CD14-positive monocyte (primary cell): ENCODE measurements around the gene OXCT1. TPM values are rescaled to one million over a fixed set of nuclear protein-coding genes. Genes with fewer than 3 reads are reported as not detected.

ENCODE experiments used
- DNase-seq, 3 donors: peaks; one replicate each; pipeline ENCODE4 v3.0.0-alpha.2; 2011 to 2022
- H2AFZ ChIP-seq: 2 replicates; pipeline ENCODE4 v1.6.0; 2012; ENCODE audit warnings: mild to moderate bottlenecking, low read depth, low read length, inconsistent platforms; ENCODE audit not compliant: insufficient read depth, poor library complexity, severe bottlenecking
- H3K27ac ChIP-seq, 2 donors: 1 replicate in 1 of 2; 2 replicates in 1 of 2; pipeline ENCODE4 v1.5.1; 2012 to 2013; ENCODE audit warnings: low read length in 2 of 2, control low read depth in 1 of 2, inconsistent platforms in 1 of 2, low read depth in 1 of 2, mild to moderate bottlenecking in 1 of 2
- H3K27me3 ChIP-seq, 2 donors: one replicate each; pipeline versions ENCODE4 v1.6.0 to v1.6.1; 2011 to 2013; ENCODE audit warnings: low read length in 2 of 2; ENCODE audit not compliant: control insufficient read depth in 2 of 2, insufficient read depth in 2 of 2
- H3K36me3 ChIP-seq, 2 donors: replicated peaks in 1 of 2; 1 replicate in 1 of 2; 2 replicates in 1 of 2; pipeline versions ENCODE4 v1.5.1 to v1.6.1; 2012 to 2013; ENCODE audit warnings: low read length in 2 of 2, control low read depth in 1 of 2, inconsistent platforms in 1 of 2, mild to moderate bottlenecking in 1 of 2; ENCODE audit not compliant: insufficient read depth in 2 of 2, control insufficient read depth in 1 of 2
- H3K4me1 ChIP-seq, 2 donors: 1 replicate in 1 of 2; 2 replicates in 1 of 2; pipeline versions ENCODE4 v1.5.1 to v1.6.1; 2012 to 2013; ENCODE audit warnings: low read length in 2 of 2, control low read depth in 1 of 2, inconsistent platforms in 1 of 2, mild to moderate bottlenecking in 1 of 2, moderate library complexity in 1 of 2; ENCODE audit not compliant: insufficient read depth in 2 of 2, control insufficient read depth in 1 of 2
- H3K4me2 ChIP-seq: replicated peaks from 2 replicates; pipeline ENCODE3; 2012; ENCODE audit warnings: low read length, moderate library complexity, mild to moderate bottlenecking; ENCODE audit not compliant: poor library complexity, severe bottlenecking; ENCODE audit errors: extremely low read depth
- H3K4me3 ChIP-seq, 3 experiments: fragments of 200-600 bp in 1 of 3; sonication (generic) in 1 of 3; replicated peaks in 1 of 3; 1 replicate in 2 of 3; 2 replicates in 1 of 3; pipeline ENCODE4 v1.5.1; 2011 to 2013; ENCODE audit warnings: low read length in 3 of 3, mild to moderate bottlenecking in 3 of 3, control low read depth in 2 of 3, low read depth in 2 of 3, inconsistent platforms in 1 of 3, moderate library complexity in 1 of 3
- H3K79me2 ChIP-seq: 2 replicates; pipeline ENCODE4 v1.6.0; 2012; ENCODE audit warnings: mild to moderate bottlenecking, control low read depth, inconsistent platforms, low read length, moderate library complexity; ENCODE audit not compliant: insufficient read depth
- H3K9ac ChIP-seq: 2 replicates; pipeline ENCODE4 v1.6.0; 2017; ENCODE audit warnings: low read length, mild to moderate bottlenecking; ENCODE audit not compliant: insufficient read depth, poor library complexity, severe bottlenecking
- H3K9me3 ChIP-seq, 2 donors: replicated peaks in 1 of 2; 1 replicate in 1 of 2; 2 replicates in 1 of 2; pipeline versions ENCODE4 v1.5.1 to v1.6.1; 2012 to 2013; ENCODE audit warnings: low read length in 2 of 2, control low read depth in 1 of 2; ENCODE audit not compliant: control insufficient read depth in 1 of 2, insufficient read depth in 1 of 2
- H4K20me1 ChIP-seq: 2 replicates; pipeline ENCODE4 v1.6.0; 2012; ENCODE audit warnings: mild to moderate bottlenecking, low read length, control low read depth, moderate library complexity; ENCODE audit not compliant: insufficient read depth
- H3K27ac Mint-ChIP-seq, 7 donors: one replicate each; pipeline ENCODE4 v1.8.0; 2020; ENCODE audit warnings: mild to moderate bottlenecking in 7 of 7, mixed read lengths in 7 of 7, moderate library complexity in 6 of 7, inconsistent platforms in 2 of 7
- H3K27me3 Mint-ChIP-seq, 3 donors: one replicate each; pipeline ENCODE4 v1.8.0; 2021 to 2022; ENCODE audit warnings: low read depth in 3 of 3, mild to moderate bottlenecking in 3 of 3, mixed read lengths in 3 of 3, moderate library complexity in 3 of 3, inconsistent platforms in 1 of 3
- H3K36me3 Mint-ChIP-seq, 2 donors: one replicate each; pipeline ENCODE4 v1.8.0; 2020; ENCODE audit warnings: mixed read lengths in 2 of 2, inconsistent platforms in 1 of 2, mild to moderate bottlenecking in 1 of 2
- H3K4me1 Mint-ChIP-seq: one replicate; pipeline ENCODE4 v1.8.0; 2020; ENCODE audit warnings: mild to moderate bottlenecking, mixed read lengths
- H3K4me3 Mint-ChIP-seq, 2 donors: one replicate each; pipeline ENCODE4 v1.8.0; 2020; ENCODE audit warnings: mild to moderate bottlenecking in 2 of 2, mixed read lengths in 2 of 2, moderate library complexity in 1 of 2
- H3K9me3 Mint-ChIP-seq, 7 donors: one replicate each; pipeline ENCODE4 v1.8.0; 2020 to 2022; ENCODE audit warnings: mixed read lengths in 7 of 7, mild to moderate bottlenecking in 6 of 7, moderate library complexity in 6 of 7, inconsistent platforms in 2 of 7
- intact Hi-C, 2 donors: fragments of 100-400 bp; cut with micrococcal nuclease; formaldehyde crosslinking; loops; one replicate each; pipeline versions ENCODE4 v1.15.0 to v1.15.1; 2023
- polyA plus RNA-seq, 3 donors: library from polyadenylated mRNA; depleted of rRNA in 1 of 3; unstranded in 2 of 3; stranded (reverse) in 1 of 3; fragments of 300-500 nt in 2 of 3; fragments of >200 nt in 1 of 3; fragmentation: Illumina TruSeq in 2 of 3; gene quantifications; 1 replicate in 2 of 3; 2 replicates in 1 of 3; pipeline ENCODE4 v1.2.3, GENCODE V29; 2012 to 2021
- TF ChIP-seq, protein P1 (sequence below): fragments of 200-600 bp; IDR thresholded peaks from one replicate; pipeline ENCODE4 v1.8.0; 2022; ENCODE audit warnings: antibody characterized with exemption, mild to moderate bottlenecking

The OXCT1 gene
- polyA plus RNA-seq, 3 donors: 1.3 to 3.4 (median 1.9) TPM

DNA sequence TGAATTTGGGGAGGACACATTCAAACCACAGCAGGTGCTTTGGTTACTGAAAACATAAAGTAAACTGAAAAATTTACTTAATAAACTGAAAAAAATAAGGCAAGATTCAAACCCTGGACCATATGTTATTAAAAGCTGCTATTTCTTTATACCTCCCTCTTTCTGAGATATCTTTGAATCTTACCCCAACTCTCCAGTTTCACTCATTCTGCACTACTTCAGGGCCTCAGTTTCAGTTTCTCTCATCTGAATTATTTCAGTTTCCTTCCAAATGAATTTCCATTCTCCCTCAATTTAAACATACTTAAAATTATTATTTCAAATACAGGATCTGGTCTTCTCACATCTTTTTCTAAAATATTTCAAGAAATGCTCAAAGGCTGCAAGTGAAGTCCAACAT, 4.9 kb upstream of the OXCT1 start:
- Mint-ChIP-seq H3K4me1 (peaks cover 6% of the 10 kb centered on the region), H3K9me3 (no peaks in the 10 kb centered on the region), H3K4me3 (no peak overlapping the region), H3K27me3 (peaks cover 6 to 10% (median 9%) of the 10 kb centered on the region in 3 donors), H3K27ac (no peak overlapping the region), H3K36me3 (no peaks in the 10 kb centered on the region)
- DNase-seq: no peak
- Histone ChIP-seq H3K36me3 (no peaks in the 10 kb centered on the region), H4K20me1 (no peaks in the 10 kb centered on the region), H3K27ac (no peak overlapping the region), H3K4me2 (no peak overlapping the region), H3K9ac (no peak overlapping the region), H3K4me3 (no peak overlapping the region), H3K4me1 (peaks cover 6 to 7% of the 10 kb centered on the region in 2 donors), H2AFZ (no peak overlapping the region), H3K9me3 (no peaks in the 10 kb centered on the region), H3K79me2 (no peaks in the 10 kb centered on the region), H3K27me3 (peaks cover 0 to 3% of the 10 kb centered on the region in 2 donors)
- TF ChIP-seq, protein P1, sequence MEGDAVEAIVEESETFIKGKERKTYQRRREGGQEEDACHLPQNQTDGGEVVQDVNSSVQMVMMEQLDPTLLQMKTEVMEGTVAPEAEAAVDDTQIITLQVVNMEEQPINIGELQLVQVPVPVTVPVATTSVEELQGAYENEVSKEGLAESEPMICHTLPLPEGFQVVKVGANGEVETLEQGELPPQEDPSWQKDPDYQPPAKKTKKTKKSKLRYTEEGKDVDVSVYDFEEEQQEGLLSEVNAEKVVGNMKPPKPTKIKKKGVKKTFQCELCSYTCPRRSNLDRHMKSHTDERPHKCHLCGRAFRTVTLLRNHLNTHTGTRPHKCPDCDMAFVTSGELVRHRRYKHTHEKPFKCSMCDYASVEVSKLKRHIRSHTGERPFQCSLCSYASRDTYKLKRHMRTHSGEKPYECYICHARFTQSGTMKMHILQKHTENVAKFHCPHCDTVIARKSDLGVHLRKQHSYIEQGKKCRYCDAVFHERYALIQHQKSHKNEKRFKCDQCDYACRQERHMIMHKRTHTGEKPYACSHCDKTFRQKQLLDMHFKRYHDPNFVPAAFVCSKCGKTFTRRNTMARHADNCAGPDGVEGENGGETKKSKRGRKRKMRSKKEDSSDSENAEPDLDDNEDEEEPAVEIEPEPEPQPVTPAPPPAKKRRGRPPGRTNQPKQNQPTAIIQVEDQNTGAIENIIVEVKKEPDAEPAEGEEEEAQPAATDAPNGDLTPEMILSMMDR: no peak
- intact Hi-C loops: loop anchor here in 1 of 2 donors (10.0 kb wide), 1 partner anchor 50 kb away; the partner anchor contains the start of gene FBXO4

DNA sequence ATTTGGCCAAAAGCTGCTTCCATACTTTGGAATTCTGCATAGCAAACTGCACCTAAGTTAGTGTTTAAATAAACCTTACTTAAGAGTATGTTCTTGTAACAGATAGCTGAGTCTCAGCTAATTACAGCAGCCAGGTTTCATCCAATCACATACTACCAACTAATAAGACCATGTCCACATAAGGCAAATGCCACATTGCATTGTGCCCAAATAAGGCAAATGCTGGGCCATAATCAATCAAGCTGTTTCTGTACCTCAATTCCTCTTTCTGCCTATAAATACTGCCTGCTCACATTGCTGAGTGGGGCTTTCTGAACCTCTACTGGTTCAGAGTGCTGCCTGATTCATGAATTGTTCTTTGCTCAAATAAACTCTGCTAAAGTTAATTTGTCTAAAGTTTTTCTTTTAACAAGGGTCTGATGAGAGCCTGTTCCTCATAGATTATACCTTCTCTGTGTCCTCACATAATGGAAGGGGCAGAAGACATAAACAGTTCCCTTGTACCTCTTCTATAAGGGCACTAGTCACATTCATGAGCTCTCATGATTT, 4.4 kb upstream of the OXCT1 start:
- H3K9me3 Mint-ChIP-seq: no peaks in the 10 kb centered on the region
- H2AFZ ChIP-seq: no peak overlapping the region
- TF ChIP-seq, protein P1: no peak
- peaks cover 0 to 3% of the 10 kb centered on the region in 2 donors for H3K27me3 ChIP-seq
- peaks cover 10 to 12% of the 10 kb centered on the region in 2 donors for H3K4me1 ChIP-seq
- H3K4me3 ChIP-seq: no peak overlapping the region
- H3K27ac Mint-ChIP-seq: no peak overlapping the region
- no peaks in the 10 kb centered on the region for H3K9me3 ChIP-seq
- H3K36me3 ChIP-seq: no peaks in the 10 kb centered on the region
- no peak overlapping the region for H3K4me3 Mint-ChIP-seq
- no peak overlapping the region for H3K27ac ChIP-seq
- no peaks in the 10 kb centered on the region for H3K36me3 Mint-ChIP-seq
- H4K20me1 ChIP-seq: no peaks in the 10 kb centered on the region
- no peaks in the 10 kb centered on the region for H3K79me2 ChIP-seq
- DNase-seq: no peak
- H3K4me2 ChIP-seq: no peak overlapping the region
- no peak overlapping the region for H3K9ac ChIP-seq
- intact Hi-C loops: loop anchor here (5.0 to 10.0 kb wide), 2 partner anchors 50 to 53 kb away; partner anchors contain the start of gene FBXO4 (in 2 of the 2)
- H3K4me1 Mint-ChIP-seq: peaks cover 10% of the 10 kb centered on the region
- H3K27me3 Mint-ChIP-seq: peaks cover 6 to 12% (median 9%) of the 10 kb centered on the region in 3 donors
